MM.1S (cell line): ENCODE measurements around the gene RBMS3.

Experiments used
- DNase-seq: peaks from one replicate; pipeline ENCODE4 v3.0.0-alpha.2; 2015
- H2AFZ ChIP-seq: fragments of 300-600 bp; sonication (generic); 2 replicates; pipeline ENCODE4 v1.6.0; 2016; ENCODE audit warnings: antibody characterized with exemption, low read length
- H3F3A ChIP-seq: fragments of 300-600 bp; sonication (generic); 2 replicates; pipeline ENCODE4 v1.6.1; 2016; ENCODE audit warnings: mild to moderate bottlenecking, antibody characterized with exemption, low read length, moderate library complexity, mixed read lengths; ENCODE audit not compliant: insufficient read depth
- H3K27ac ChIP-seq: fragments of 300-600 bp; sonication (generic); 2 replicates; pipeline ENCODE4 v1.5.1; 2016; ENCODE audit warnings: mild to moderate bottlenecking, low read length
- H3K27me3 ChIP-seq: fragments of 300-600 bp; sonication (generic); replicated peaks from 2 replicates; pipeline ENCODE4 v1.6.0; 2016; ENCODE audit warnings: low read length; ENCODE audit not compliant: insufficient read depth
- H3K36me3 ChIP-seq: fragments of 300-600 bp; sonication (generic); replicated peaks from 2 replicates; pipeline ENCODE4 v1.6.1; 2016; ENCODE audit warnings: mild to moderate bottlenecking, low read length, mixed read lengths; ENCODE audit not compliant: insufficient read depth
- H3K4me1 ChIP-seq: fragments of 300-600 bp; sonication (generic); 2 replicates; pipeline ENCODE4 v1.6.1; 2016; ENCODE audit warnings: low read length, mixed read lengths
- H3K4me2 ChIP-seq: fragments of 300-600 bp; sonication (generic); 2 replicates; pipeline ENCODE4 v1.6.0; 2016; ENCODE audit warnings: low read depth, low read length
- H3K4me3 ChIP-seq: fragments of 300-600 bp; sonication (generic); 2 replicates; pipeline ENCODE4 v1.5.1; 2016; ENCODE audit warnings: low read length, mixed read lengths
- H3K79me2 ChIP-seq: fragments of 300-600 bp; sonication (generic); 2 replicates; pipeline ENCODE4 v1.6.1; 2016; ENCODE audit warnings: mixed run types, low read length, mixed read lengths
- H3K9ac ChIP-seq: fragments of 300-600 bp; sonication (generic); 2 replicates; pipeline ENCODE4 v1.6.1; 2016; ENCODE audit warnings: low read length, mixed read lengths
- H3K9me2 ChIP-seq: fragments of 300-600 bp; sonication (generic); replicated peaks from 2 replicates; pipeline ENCODE4 v1.6.1; 2016; ENCODE audit warnings: mild to moderate bottlenecking, low read length, mixed read lengths; ENCODE audit not compliant: insufficient read depth
- H3K9me3 ChIP-seq: fragments of 300-600 bp; sonication (generic); replicated peaks from 2 replicates; pipeline ENCODE4 v1.6.1; 2016; ENCODE audit warnings: mild to moderate bottlenecking, low read length, mixed read lengths; ENCODE audit not compliant: insufficient read depth
- H4K20me1 ChIP-seq: fragments of 300-600 bp; sonication (generic); 2 replicates; pipeline ENCODE4 v1.6.1; 2016; ENCODE audit warnings: mild to moderate bottlenecking, low read length, moderate library complexity, mixed read lengths; ENCODE audit not compliant: insufficient read depth
- CTCF ChIP-seq: fragments of 300-600 bp; sonication (generic); IDR thresholded peaks from 2 replicates; pipeline ENCODE4 v1.5.1; 2016; ENCODE audit warnings: antibody characterized with exemption, low read length, mixed read lengths
- EZH2 ChIP-seq: fragments of 300-600 bp; sonication (generic); optimal IDR thresholded peaks from 2 replicates; pipeline ENCODE3; 2017; ENCODE audit warnings: low read depth, mild to moderate bottlenecking, antibody characterized with exemption, low read length, mixed read lengths
- EZH2phosphoT487 ChIP-seq: fragments of 300-600 bp; sonication (generic); IDR thresholded peaks from 2 replicates; pipeline ENCODE4 v1.6.1; 2018; ENCODE audit warnings: antibody characterized with exemption, low read length

The RBMS3 gene

DNA sequence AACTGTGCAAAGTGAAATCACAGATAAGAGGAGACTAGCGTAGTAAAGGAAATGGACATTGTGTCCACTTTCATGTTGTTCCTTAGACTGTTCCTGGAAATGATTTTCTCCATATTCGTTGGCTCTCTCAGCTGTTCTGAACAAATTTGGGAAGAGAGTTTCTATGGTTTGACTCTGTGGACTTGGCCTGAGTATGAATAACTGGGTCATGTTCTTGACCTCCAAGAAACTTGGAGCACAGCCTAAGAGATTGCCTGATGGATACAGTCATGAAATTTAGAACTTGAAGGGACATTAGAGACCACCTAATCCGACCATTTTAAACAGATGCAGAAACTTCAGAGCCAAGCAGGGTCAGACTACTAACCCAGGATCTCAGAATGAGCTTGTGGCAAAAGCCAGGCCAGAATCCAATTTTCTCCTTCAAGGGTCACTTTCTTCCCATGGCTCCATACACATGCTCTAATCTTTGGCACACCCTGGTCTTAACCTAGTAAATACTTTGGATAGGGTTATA, 430.4 kb downstream of the RBMS3 start:
- Histone ChIP-seq H3K9ac (no peak overlapping the region), H3K4me3 (no peak overlapping the region), H3K4me2 (no peak overlapping the region), H3K27me3 (no peaks in the 10 kb centered on the region), H3K4me1 (no peaks in the 10 kb centered on the region), H4K20me1 (no peaks in the 10 kb centered on the region), H3K27ac (no peak overlapping the region), H3K36me3 (no peaks in the 10 kb centered on the region), H3F3A (no peaks in the 10 kb centered on the region), H2AFZ (no peak overlapping the region), H3K9me3 (no peaks in the 10 kb centered on the region), H3K9me2 (no peaks in the 10 kb centered on the region), H3K79me2 (no peaks in the 10 kb centered on the region)
- no peak for DNase-seq
- TF ChIP-seq EZH2phosphoT487 = no peak
- no peak for TF ChIP-seq CTCF
- no peak for TF ChIP-seq EZH2

DNA sequence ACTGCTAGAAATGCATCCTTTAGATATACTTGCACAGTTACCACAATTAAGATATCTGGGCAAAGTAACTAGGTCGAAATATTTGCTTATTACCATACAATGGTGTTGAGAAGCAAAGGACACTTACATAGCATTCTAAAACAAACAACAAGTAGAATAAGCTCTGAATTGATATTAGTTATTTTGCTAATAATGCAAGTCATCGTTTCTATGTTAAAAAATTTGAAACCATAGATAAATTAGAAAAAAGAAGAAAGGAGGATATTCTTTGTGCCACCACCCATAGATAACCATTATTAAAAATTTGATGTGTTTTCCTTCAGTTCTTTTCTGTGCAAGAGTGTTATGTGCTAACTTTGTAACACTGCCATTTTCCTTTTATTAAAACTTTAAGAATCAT, 435.3 kb downstream of the RBMS3 start:
- H3K27ac ChIP-seq = no peak overlapping the region
- H2AFZ ChIP-seq = no peak overlapping the region
- H3K27me3 ChIP-seq = no peaks in the 10 kb centered on the region
- no peaks in the 10 kb centered on the region for H3K9me2 ChIP-seq
- no peak for DNase-seq
- no peaks in the 10 kb centered on the region for H3K79me2 ChIP-seq
- TF ChIP-seq EZH2phosphoT487 (no peak), EZH2 (no peak), CTCF (no peak)
- no peak overlapping the region for H3K9ac ChIP-seq
- H3K4me2 ChIP-seq = no peak overlapping the region
- H3K36me3 ChIP-seq = no peaks in the 10 kb centered on the region
- no peak overlapping the region for H3K4me3 ChIP-seq
- H3K4me1 ChIP-seq = no peaks in the 10 kb centered on the region
- no peaks in the 10 kb centered on the region for H4K20me1 ChIP-seq
- H3K9me3 ChIP-seq = no peaks in the 10 kb centered on the region
- no peaks in the 10 kb centered on the region for H3F3A ChIP-seq

DNA sequence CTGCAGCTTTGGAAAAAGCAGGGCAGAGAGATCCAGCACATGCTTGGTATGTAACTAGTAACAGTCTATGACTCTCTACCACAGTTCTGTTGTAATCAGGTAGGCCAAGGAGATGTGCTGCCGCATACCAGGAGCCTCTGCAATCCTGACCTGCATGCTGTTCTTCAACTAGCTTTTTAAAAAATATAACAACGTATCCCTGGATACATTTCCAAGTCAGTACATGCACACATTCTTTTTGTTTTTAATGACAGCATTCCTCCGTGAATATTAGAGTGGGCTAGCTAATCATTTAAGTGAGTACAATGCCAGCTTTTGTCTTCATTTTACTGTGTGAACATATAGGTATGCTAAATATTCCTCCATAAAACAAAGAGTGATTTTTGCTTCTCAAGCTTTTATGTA, 437.8 kb downstream of the RBMS3 start:
- H3K27ac ChIP-seq = no peak overlapping the region
- no peaks in the 10 kb centered on the region for H3K36me3 ChIP-seq
- TF ChIP-seq EZH2 (no peak), CTCF (no peak), EZH2phosphoT487 (no peak)

More for the DNA sequence above, 437.8 kb downstream of the RBMS3 start:
- Histone ChIP-seq H3F3A (no peaks in the 10 kb centered on the region), H3K4me1 (no peaks in the 10 kb centered on the region), H3K27me3 (no peaks in the 10 kb centered on the region), H3K9ac (no peak overlapping the region), H3K4me2 (no peak overlapping the region), H3K9me2 (no peaks in the 10 kb centered on the region), H2AFZ (no peak overlapping the region), H4K20me1 (no peaks in the 10 kb centered on the region), H3K4me3 (no peak overlapping the region), H3K79me2 (no peaks in the 10 kb centered on the region), H3K9me3 (no peaks in the 10 kb centered on the region)
- no peak for DNase-seq
